Activated effector memory CD4-positive, alpha-beta T cell treated with Interleukin-2 at 50 U/mL for 16 hours (primary cell): ENCODE data around the gene CPED1.

Experiments
- DNase-seq: peaks from one replicate; pipeline ENCODE4 v3.0.0-alpha.2; 2020

The CPED1 gene

GRCh38 chr7:120988591-120989256 lies at the start of gene CPED1:
TSS of gene CPED1 (plus strand) at chr7:120988711. CDS start at chr7:120989622, 911 bp downstream.
- DNase-seq, result no peak

DNA sequence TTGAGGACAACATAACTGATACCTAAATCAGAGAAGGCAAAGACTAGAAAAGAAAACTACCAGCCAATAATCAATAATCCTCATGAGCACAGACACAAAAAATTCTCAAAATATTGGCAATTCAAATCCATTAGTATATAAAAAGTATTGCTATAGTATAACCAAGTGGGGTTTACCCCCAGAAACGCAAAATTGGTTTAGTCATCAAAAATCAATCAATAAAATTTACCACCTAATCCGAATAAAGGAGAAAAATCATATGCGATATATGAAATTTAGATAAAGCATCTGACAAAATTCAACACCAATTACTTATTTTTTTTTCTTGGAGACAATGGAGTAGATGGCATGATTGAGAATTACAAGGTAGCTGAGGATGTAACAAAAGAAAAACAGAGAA lies 49.2 kb upstream of the CPED1 start:
- DNase-seq, result no peak

DNA sequence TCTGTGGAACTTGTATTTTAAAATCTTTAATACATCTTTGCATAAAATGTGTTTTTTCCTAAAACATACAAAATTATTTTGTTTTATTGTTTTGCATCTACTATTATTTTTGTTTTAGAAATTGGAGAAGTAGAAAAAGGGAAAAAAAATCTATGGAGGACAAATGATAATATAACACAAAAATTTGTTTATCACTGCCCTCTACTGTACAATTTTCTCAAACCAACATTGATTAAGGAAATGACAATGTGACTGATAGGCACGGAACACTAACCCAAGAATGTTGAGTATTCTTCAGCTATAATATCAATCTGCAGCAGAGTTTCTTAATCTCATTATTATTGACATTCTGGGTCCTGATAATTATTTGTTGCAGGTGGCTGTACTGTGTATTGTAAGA lies 47.4 kb upstream of the CPED1 start:
- no peak for DNase-seq

- DNase-seq, result no peak
Measured at GRCh38 chr7:120941856-120942255, 46.7 kb upstream of the CPED1 start.

GRCh38 chr7:120942861-120943260 lies 45.6 kb upstream of the CPED1 start:
- DNase-seq, result no peak

- DNase-seq, result no peak
Measured at GRCh38 chr7:120944826-120945562, 43.5 kb upstream of the CPED1 start.

DNA sequence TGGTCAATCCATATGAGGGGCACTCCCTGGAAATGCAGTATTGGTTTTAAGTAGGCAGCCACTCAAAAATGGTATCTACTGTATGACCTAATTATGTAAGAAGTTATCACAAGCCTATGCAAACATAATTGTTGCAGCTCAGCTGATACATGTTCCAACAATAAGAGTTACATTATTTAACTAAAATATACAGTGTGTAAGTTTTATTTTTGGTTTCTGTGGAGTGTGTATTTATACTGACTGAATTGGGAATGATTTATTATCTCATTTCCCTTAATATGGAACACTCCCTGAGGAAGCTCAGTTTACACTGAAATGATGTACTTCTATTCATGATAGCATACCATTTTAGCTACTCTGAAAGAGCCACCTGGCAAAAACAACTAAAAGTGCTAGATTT lies 40.5 kb upstream of the CPED1 start:
- DNase-seq, result no peak

DNA sequence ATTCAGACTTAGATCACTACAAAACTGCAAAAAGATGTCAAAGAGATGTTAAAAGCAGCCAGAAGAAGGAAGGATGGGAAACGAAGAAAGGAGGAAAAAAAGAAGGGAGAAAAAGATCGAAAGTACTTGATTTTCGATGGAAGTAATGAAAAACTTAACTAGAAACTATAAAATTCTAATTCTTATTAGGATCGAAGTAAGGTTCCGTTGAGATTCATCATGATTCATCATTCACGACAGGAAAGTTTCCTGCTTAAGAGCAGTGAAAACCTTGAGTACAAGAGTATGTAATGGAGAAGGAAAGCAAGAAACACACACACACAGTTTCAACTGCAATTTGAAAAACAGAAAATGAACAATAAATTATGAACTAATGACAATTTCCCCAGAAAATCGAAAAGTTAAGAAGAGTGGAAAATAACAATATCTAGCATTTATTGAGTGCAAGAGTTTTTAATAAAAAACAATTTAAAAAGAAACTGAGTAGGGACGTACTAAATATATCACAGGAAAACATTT lies 39.1 kb upstream of the CPED1 start:
- no peak for DNase-seq

GRCh38 chr7:120949998-120950538 lies 38.4 kb upstream of the CPED1 start:
- no peak for DNase-seq

DNA sequence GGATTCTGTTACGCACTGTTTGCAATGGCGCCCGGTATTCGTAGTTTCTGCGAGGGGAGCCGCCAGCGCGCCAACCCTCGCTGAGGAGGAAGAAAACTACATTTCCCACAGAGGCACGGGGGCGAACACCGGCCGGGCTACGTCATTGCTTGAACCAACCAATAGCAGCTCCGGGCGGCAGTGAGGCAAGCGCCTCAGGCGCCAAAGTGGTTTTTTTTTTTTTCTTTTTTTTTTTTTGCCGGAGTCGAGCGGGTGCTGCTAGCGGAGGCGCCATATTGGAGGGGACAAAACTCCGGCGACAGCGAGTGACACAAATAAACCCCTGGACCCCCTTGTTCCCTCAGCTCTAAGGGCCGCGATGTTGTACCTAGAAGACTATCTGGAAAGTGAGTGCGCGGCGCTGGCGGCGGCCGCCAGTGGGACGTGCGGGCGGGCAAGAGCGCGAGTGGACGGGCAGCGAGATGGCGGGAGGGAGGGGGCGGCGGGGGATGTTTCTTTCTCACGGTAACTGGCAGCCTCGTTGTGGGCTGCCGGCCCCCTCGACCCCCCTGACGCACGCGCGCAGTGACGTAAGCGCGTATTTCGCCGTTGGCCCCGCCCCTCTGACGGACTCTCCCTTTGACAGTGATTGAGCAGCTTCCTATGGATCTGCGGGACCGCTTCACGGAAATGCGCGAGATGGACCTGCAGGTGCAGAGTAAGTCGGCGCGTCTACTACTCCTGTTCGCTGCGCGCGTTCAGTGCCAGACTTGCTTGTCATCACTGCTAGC lies 37.8 kb upstream of the CPED1 start, which contains the start of gene ING3:
Gene ING3 (plus strand): TSS at position 239 of the 770 bp plus-strand sequence. CDS start 120 bp downstream, at position 359.
- DNase-seq, result peak; percentile 98

DNA sequence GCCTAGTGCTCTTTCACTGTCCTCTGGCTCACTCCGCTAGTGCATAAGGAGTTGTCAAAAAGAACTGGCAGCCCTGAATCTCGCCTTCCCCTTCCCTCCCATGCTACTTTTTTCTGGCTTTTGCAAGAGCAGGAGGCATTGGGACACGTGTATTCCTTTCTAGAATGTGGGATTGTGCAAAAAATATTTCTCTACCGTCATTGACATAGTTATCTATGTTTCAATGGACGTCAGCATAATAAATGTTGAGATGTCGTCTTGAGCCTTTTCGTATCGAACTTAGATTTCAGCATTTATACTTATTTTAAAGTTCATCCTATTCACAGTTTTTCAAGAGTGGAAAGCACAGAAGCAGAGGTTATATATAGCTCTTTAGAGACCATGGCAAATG lies 37.2 kb upstream of the CPED1 start:
- DNase-seq, result no peak

DNA sequence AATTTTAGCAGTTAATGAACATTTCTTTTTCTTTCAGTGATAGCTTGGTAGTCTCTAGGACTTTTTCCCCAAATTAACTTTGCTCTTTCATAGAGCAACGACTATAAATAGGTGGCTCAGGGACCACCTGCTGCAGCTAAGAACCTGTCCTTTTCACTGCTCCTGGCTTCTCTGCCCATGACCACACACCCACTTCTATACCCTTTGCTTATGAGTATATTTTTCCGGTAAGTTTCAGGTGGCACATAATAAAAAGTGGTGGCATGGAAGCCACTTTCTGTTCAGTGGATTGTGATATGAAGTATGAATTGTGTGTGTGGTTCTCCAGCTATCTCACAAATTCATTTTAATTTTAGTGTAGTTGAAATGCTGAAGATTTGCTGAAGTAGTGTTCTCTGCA lies 36.7 kb upstream of the CPED1 start:
- DNase-seq, result no peak

GRCh38 chr7:120955577-120956149 lies 32.8 kb upstream of the CPED1 start:
- no peak for DNase-seq

- no peak for DNase-seq
Measured at GRCh38 chr7:120959929-120960484, 28.5 kb upstream of the CPED1 start.

GRCh38 chr7:120960714-120961113 lies 27.8 kb upstream of the CPED1 start:
- no peak for DNase-seq

GRCh38 chr7:120961638-120962173 lies 26.8 kb upstream of the CPED1 start:
- no peak for DNase-seq

DNA sequence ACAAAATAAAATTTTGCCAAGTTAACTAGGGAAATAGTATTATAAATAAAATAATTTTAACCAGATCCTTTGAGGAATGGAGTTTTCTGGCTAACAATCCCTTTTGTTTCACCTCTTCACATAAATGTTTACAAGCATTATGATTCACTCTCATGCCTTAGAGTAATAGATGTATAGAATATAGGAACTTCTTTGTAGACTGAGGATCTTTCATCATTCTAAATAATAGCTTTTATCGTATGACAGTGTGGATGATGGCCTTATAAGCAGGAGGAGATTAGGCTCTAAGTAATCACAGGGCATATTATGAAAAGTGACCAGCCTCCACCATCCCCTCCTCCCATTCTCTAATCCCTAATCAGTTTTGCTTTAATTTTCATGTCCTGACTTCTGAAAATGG lies 24.4 kb upstream of the CPED1 start:
- DNase-seq, result no peak

GRCh38 chr7:120966961-120967360 lies 21.6 kb upstream of the CPED1 start:
- no peak for DNase-seq

DNA sequence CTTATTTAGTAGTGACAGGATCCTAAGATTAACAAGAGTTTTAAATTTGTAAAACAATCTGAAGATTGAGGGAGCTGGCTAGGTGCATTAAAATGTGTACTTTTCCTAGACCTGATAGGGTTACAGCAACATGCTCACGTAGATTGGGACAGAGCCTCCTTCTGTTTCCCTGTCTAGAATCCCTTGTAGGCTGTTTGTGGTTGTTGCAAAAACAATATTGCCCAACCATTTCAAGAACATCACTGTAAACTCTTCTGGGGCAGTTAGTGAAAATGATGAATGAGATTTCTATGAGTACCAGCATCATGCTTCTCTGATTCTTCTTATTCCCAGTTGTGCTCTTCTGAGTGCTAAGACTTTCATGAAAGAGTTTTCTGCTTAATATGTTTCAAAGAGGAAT lies 14.7 kb upstream of the CPED1 start:
- DNase-seq, result no peak

- no peak for DNase-seq
Measured at GRCh38 chr7:120979765-120980499, 8.6 kb upstream of the CPED1 start.

- DNase-seq, result no peak
Measured at GRCh38 chr7:120981117-120981516, 7.4 kb upstream of the CPED1 start.
